Breast epithelium (tissue), 4 donors: ENCODE results near the gene ATP7B. TPM values are rescaled to one million over a fixed set of nuclear protein-coding genes. Genes with fewer than 3 reads are reported as not detected.
A peak's percentile ranks its signal among the peaks of the same experiment; 100 is the strongest.

Experiments
- DNase-seq, 2 donors: peaks; one replicate each; pipeline ENCODE4 v3.0.0-alpha.2; 2019; ENCODE audit warnings: low spot score in 2 of 2
- H3K27ac ChIP-seq, 2 donors: fragments of 200-600 bp; sonication (generic) in 1 of 2; one replicate each; pipeline ENCODE4 v1.5.1; 2016 to 2019; ENCODE audit warnings: mild to moderate bottlenecking in 1 of 2
- H3K27me3 ChIP-seq, 2 donors: fragments of 200-600 bp; sonication (generic) in 1 of 2; one replicate each; pipeline versions ENCODE4 v1.5.1 to v1.6.0; 2017 to 2019; ENCODE audit warnings: control low read depth in 1 of 2, mild to moderate bottlenecking in 1 of 2
- H3K36me3 ChIP-seq: fragments of 200-600 bp; one replicate; pipeline ENCODE4 v1.5.1; 2019
- H3K4me1 ChIP-seq, 2 donors: fragments of 200-600 bp; sonication (generic); one replicate each; pipeline ENCODE4 v1.5.1; 2016 to 2019; ENCODE audit warnings: control low read depth in 1 of 2
- H3K4me3 ChIP-seq, 3 donors: fragments of 200-600 bp; sonication (generic); 1 replicate in 2 of 3; 2 replicates in 1 of 3; pipeline ENCODE4 v1.5.1; 2016 to 2019; ENCODE audit warnings: mild to moderate bottlenecking in 3 of 3, moderate library complexity in 2 of 3
- H3K9me3 ChIP-seq, 2 donors: fragments of 200-600 bp; sonication (generic) in 1 of 2; one replicate each; pipeline ENCODE4 v1.5.1; 2016 to 2019; ENCODE audit warnings: control low read depth in 1 of 2
- POLR2A ChIP-seq: fragments of 450-650 bp; IDR thresholded peaks from one replicate; pipeline ENCODE4 v1.6.1; 2016; ENCODE audit warnings: antibody characterized with exemption, mild to moderate bottlenecking, moderate library complexity
- POLR2AphosphoS5 ChIP-seq, 3 donors: sonication (generic); formaldehyde crosslinking; IDR thresholded peaks; one replicate each; pipeline ENCODE4 v1.6.1; 2017; ENCODE audit warnings: antibody characterized with exemption in 3 of 3
- intact Hi-C: fragments of 100-400 bp; cut with DNase I; formaldehyde crosslinking; loops from one replicate; pipeline ENCODE4 v1.15.1; 2023; ENCODE audit warnings: low total_unique reads
- total RNA-seq, 3 donors: library from RNA; depleted of rRNA; stranded (reverse); fragments of >200 nt; gene quantifications; one replicate each; pipeline ENCODE4 v1.1.0, GENCODE V29; 2016
- TF ChIP-seq, protein P1 (sequence below), 3 donors: fragments of 450-650 bp; IDR thresholded peaks; one replicate each; pipeline ENCODE4 v1.5.1; 2016 to 2017; ENCODE audit warnings: antibody characterized with exemption in 3 of 3, mild to moderate bottlenecking in 3 of 3, moderate library complexity in 3 of 3

The ATP7B gene
- total RNA-seq, 3 donors from 2014 or later: 6.9 to 9.2 (median 7.2) TPM

GRCh38 chr13:51906581-51906980, 104.7 kb downstream of the ATP7B start:
- H3K4me3 ChIP-seq: no peak overlapping the region
- no peak for TF ChIP-seq POLR2A
- TF ChIP-seq, protein P1, sequence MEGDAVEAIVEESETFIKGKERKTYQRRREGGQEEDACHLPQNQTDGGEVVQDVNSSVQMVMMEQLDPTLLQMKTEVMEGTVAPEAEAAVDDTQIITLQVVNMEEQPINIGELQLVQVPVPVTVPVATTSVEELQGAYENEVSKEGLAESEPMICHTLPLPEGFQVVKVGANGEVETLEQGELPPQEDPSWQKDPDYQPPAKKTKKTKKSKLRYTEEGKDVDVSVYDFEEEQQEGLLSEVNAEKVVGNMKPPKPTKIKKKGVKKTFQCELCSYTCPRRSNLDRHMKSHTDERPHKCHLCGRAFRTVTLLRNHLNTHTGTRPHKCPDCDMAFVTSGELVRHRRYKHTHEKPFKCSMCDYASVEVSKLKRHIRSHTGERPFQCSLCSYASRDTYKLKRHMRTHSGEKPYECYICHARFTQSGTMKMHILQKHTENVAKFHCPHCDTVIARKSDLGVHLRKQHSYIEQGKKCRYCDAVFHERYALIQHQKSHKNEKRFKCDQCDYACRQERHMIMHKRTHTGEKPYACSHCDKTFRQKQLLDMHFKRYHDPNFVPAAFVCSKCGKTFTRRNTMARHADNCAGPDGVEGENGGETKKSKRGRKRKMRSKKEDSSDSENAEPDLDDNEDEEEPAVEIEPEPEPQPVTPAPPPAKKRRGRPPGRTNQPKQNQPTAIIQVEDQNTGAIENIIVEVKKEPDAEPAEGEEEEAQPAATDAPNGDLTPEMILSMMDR (IDR thresholded peaks at IDR 0.05): no peak
- TF ChIP-seq POLR2AphosphoS5 (IDR thresholded peaks at IDR 0.05): no peak
- intact Hi-C loops: no loop called here
- no peaks in the 10 kb centered on the region for H3K36me3 ChIP-seq
- H3K4me1 ChIP-seq: no peaks in the 10 kb centered on the region
- H3K27ac ChIP-seq: peak overlapping the region in 1 of 2 donors; percentile 50
- H3K9me3 ChIP-seq: no peaks in the 10 kb centered on the region
- DNase-seq: peak in 1 of 2 donors; percentile 58
- no peaks in the 10 kb centered on the region for H3K27me3 ChIP-seq

DNA sequence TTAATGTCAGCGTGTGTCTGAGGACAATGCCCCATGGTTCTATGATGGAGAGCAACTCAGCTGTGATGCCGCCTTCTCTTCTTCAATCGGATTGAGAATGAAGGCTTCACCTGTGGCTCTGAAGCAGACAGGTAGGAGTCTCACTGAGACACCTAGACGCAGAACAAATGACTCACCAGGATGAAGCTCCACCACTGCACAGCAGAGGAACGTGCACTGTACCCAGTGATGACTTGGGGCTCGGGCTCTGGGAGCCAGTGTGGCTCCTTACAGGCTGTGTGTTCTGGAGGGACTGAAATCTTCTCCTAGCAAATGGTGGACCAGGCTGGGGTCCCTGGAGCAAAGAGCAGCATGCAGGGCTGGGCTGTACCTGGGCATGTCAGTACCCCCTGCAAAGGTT, 105.5 kb downstream of the ATP7B start:
- Histone ChIP-seq H3K27ac (peak overlapping the region in 1 of 2 donors; percentile 50), H3K4me1 (no peaks in the 10 kb centered on the region), H3K27me3 (no peaks in the 10 kb centered on the region), H3K9me3 (no peaks in the 10 kb centered on the region), H3K4me3 (no peak overlapping the region), H3K36me3 (no peaks in the 10 kb centered on the region)
- DNase-seq: no peak
- intact Hi-C loops: no loop called here
- TF ChIP-seq, protein P1 (IDR thresholded peaks at IDR 0.05): no peak
- TF ChIP-seq POLR2AphosphoS5 (IDR thresholded peaks at IDR 0.05) (no peak), POLR2A (no peak)

DNA sequence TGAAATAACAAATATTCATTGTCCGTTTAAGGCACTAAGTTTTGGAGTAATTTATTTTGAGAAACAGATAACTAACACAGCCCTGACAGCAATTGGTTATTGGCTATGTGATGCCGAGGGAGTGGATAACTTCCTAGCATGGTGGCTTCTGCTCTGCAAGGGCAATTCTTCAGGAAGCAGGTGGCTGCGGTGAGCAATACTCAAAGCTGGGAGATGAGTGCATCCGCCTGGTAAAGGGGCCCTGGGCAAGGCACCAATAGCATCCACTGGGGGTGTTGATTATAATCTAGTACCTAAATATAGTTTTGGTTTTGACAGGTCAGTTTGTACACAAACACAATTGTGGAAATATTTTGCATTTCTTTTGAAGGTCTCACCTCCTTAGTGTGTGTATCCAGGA, 108.5 kb downstream of the ATP7B start:
- TF ChIP-seq POLR2AphosphoS5 (IDR thresholded peaks at IDR 0.05) (no peak), POLR2A (no peak)
- TF ChIP-seq, protein P1 (IDR thresholded peaks at IDR 0.05): no peak
- intact Hi-C loops: no loop called here
- Histone ChIP-seq H3K27me3 (no peaks in the 10 kb centered on the region), H3K4me1 (no peaks in the 10 kb centered on the region), H3K9me3 (no peaks in the 10 kb centered on the region), H3K36me3 (no peaks in the 10 kb centered on the region), H3K4me3 (no peak overlapping the region), H3K27ac (no peak overlapping the region)
- DNase-seq: no peak

DNA sequence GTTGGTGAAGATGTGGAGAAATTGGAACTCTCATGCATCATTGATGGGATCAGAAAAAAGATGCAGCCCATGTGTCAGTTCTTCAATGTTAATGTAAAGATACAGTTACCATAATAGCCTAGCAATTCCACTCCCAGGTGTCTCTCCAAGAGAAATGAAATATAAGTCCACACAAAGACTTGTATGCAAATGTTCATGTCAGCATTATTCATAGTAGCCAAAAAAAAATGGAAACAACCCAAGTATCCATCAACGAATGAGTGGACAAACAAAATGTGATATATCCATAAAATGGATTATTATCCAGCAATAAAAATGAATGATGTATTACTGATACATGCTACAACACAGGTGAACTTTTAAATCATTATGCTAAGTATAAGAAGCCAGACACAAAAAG, 110.8 kb downstream of the ATP7B start:
- Histone ChIP-seq H3K27ac (no peak overlapping the region), H3K4me1 (no peaks in the 10 kb centered on the region), H3K36me3 (no peaks in the 10 kb centered on the region), H3K27me3 (no peaks in the 10 kb centered on the region), H3K9me3 (no peaks in the 10 kb centered on the region), H3K4me3 (no peak overlapping the region)
- intact Hi-C loops: no loop called here
- TF ChIP-seq POLR2A (no peak), POLR2AphosphoS5 (IDR thresholded peaks at IDR 0.05) (no peak)
- TF ChIP-seq, protein P1 (IDR thresholded peaks at IDR 0.05): no peak
- DNase-seq: no peak

DNA sequence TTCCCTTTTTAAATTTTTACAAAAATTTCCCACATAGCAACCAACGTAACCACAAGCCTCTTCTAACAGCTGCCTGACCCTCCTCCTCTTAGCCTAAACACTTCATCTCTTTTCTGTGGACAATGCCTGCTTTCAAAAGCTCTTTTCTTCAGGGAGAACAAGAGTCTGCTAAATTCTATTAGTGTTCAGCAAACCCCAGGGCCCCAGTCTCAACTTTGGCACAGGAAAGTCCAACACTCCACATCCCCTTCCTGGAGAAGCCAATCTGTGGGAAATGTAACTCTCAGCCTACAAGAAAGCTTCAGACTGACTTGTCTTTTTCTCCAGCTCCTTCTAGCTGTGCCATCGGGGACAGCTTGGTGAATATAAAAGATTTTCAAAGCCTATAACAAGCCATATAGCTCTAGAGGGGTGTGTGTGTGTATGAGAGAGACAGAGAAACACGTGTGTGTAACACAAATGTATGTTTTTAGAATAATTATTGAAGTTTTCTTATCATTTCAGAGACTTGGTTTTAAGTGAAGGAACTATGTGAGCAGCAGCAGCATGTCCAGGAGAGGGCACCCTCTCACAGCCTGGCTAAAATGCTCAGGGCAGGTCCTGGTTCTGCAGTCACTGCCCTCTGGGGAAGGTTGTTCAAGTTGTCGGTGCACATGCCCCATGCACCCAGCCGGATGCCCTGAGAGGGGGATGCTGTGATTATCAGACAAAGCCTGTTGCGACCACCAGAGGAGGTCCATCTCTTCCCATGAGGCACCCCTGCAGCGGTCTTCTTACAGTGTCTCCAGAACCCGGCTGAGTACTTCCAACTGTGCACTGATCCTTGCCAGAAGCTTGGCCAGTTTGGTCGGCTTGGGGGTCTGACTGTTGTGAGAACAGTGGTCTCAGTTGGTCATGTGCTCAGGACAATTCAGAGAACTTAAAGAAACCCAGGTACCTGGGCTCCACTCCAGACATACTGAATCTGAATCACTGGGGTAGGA, 115.1 kb downstream of the ATP7B start:
- H3K27ac ChIP-seq: no peak overlapping the region
- H3K36me3 ChIP-seq: no peaks in the 10 kb centered on the region
- no peaks in the 10 kb centered on the region for H3K27me3 ChIP-seq
- intact Hi-C loops: no loop called here
- no peaks in the 10 kb centered on the region for H3K9me3 ChIP-seq
- H3K4me3 ChIP-seq: no peak overlapping the region
- TF ChIP-seq POLR2A (no peak), POLR2AphosphoS5 (IDR thresholded peaks at IDR 0.05) (no peak)
- TF ChIP-seq, protein P1 (IDR thresholded peaks at IDR 0.05): peak in 2 of 3 donors; percentile 34 to 42
- H3K4me1 ChIP-seq: no peaks in the 10 kb centered on the region
- no peak for DNase-seq
